K562 (cell line): ENCODE measurements around the gene SLC9C2. TPM values are rescaled to one million over a fixed set of nuclear protein-coding genes. Genes with fewer than 3 reads are reported as not detected.

Experiments used
- ESRRA ChIP-seq: fragments of 450-650 bp; IDR thresholded peaks from 2 replicates; pipeline ENCODE4 v1.6.1; 2014; ENCODE audit warnings: low read depth, mild to moderate bottlenecking, moderate library complexity, borderline replicate concordance
- HCFC1 ChIP-seq: IDR thresholded peaks from 2 replicates; pipeline ENCODE4 v1.6.1; 2012; ENCODE audit warnings: low read depth, low read length, improper control_type of control experiment
- NONO ChIP-seq, 2 experiments: fragments of 200-400 bp in 1 of 2; fragments of 450-650 bp in 1 of 2; formaldehyde crosslinking in 1 of 2; IDR thresholded peaks; 2 replicates each; pipeline ENCODE4 v1.6.1; 2017; ENCODE audit warnings: low read depth in 2 of 2, mild to moderate bottlenecking in 2 of 2, moderate library complexity in 2 of 2, low read length in 1 of 2
- SNIP1 ChIP-seq: fragments of 450-650 bp; IDR thresholded peaks from 2 replicates; pipeline ENCODE4 v1.7.1; 2017; ENCODE audit warnings: low read depth, mild to moderate bottlenecking
- SREBF1 ChIP-seq: fragments of 150-350 bp; IDR thresholded peaks from 2 replicates; pipeline ENCODE4 v1.6.1; 2014; ENCODE audit warnings: antibody characterized with exemption, low read depth, low read length, borderline replicate concordance
- SRSF7 ChIP-seq: fragments of 200-400 bp; formaldehyde crosslinking; optimal IDR thresholded peaks from 2 replicates; pipeline ENCODE3; 2017; ENCODE audit warnings: mild to moderate bottlenecking, low read depth, low read length
- SRSF9 ChIP-seq: fragments of 200-400 bp; formaldehyde crosslinking; IDR thresholded peaks from 2 replicates; pipeline ENCODE4 v1.6.1; 2017; ENCODE audit warnings: low read depth, low read length, borderline replicate concordance
- polyA plus RNA-seq, 8 experiments: library from polyadenylated mRNA; depleted of rRNA in 4 of 8; stranded (reverse) in 5 of 8; unstranded in 3 of 8; fragments of >200 nt; fragmentation: Nextera tagmentation in 2 of 8; fragmentation: Illumina TruSeq in 1 of 8; extraction: Ambion mirVana in 2 of 8; extraction: Trizol in 1 of 8; gene quantifications; 2 replicates each; pipeline versions ENCODE4 v1.2.1 to v1.2.3, GENCODE V29; 2011 to 2014; ENCODE audit warnings: inconsistent platforms in 1 of 8, missing spikeins in 1 of 8
- total RNA-seq, 7 experiments: library from RNA; depleted of rRNA in 6 of 7; stranded (reverse); fragments of >200 nt in 6 of 7; fragmentation: Illumina TruSeq in 2 of 7; extraction: Trizol in 2 of 7; gene quantifications; 2 replicates each; pipeline versions ENCODE4 v1.2.1 to v1.2.3, GENCODE V29; 2011 to 2021; ENCODE audit warnings: low replicate concordance in 1 of 7
- TF ChIP-seq, protein P1 (sequence below): fragments of 450-650 bp; IDR thresholded peaks from 2 replicates; pipeline ENCODE4 v1.6.1; 2018; ENCODE audit not compliant: partially characterized antibody
- TF ChIP-seq, protein P2 (sequence below), 2 experiments: fragments of 200-800 bp in 1 of 2; sonication (Bioruptor generic) in 1 of 2; sonication (generic) in 1 of 2; formaldehyde crosslinking in 1 of 2; IDR thresholded peaks in 1 of 2; conservative IDR thresholded peaks in 1 of 2; 2 replicates each; pipeline versions ENCODE4 v1.5.0 to v1.6.1; 2016 to 2020; ENCODE audit warnings: missing compliant biosample characterization in 1 of 2, missing genetic modification characterization in 1 of 2, missing genetic modification reagents in 1 of 2
- TF ChIP-seq, protein P3 (sequence below): sonication (generic); formaldehyde crosslinking; IDR thresholded peaks from 2 replicates; pipeline ENCODE4 v1.8.0; 2022; ENCODE audit warnings: mild to moderate bottlenecking, missing genetic modification reagents
- TF ChIP-seq, protein P4 (sequence below): fragments of 450-650 bp; IDR thresholded peaks from 2 replicates; pipeline ENCODE4 v1.6.1; 2017; ENCODE audit warnings: mild to moderate bottlenecking, moderate library complexity

The SLC9C2 gene
- total and polyA plus RNA-seq, 9 of the 15 experiments (the other 6 are each of a cell fraction or from before 2014, with no cell fraction given): 0.11 to 0.22 (median 0.15) TPM; not detected in 5

DNA sequence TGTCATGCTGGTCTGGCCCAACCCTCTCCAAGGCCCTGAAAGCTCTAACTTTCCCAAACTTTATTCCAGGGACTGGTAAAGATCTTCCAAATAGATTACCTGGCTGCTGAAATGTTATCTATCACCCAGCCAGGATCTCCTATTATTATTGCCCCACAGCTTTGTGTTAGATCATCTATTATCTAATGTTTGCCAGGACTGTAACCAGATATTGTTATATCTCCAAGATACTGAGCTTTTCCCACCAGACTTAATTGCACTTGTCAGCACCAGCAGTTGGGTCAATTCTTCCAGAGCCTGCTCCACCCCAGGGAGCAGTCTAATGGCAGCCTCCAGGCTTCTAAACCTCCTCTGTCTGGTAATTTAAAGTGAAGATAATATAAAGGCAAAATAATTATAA, 66.6 kb downstream of the SLC9C2 start (continued):
- TF ChIP-seq, protein P1, sequence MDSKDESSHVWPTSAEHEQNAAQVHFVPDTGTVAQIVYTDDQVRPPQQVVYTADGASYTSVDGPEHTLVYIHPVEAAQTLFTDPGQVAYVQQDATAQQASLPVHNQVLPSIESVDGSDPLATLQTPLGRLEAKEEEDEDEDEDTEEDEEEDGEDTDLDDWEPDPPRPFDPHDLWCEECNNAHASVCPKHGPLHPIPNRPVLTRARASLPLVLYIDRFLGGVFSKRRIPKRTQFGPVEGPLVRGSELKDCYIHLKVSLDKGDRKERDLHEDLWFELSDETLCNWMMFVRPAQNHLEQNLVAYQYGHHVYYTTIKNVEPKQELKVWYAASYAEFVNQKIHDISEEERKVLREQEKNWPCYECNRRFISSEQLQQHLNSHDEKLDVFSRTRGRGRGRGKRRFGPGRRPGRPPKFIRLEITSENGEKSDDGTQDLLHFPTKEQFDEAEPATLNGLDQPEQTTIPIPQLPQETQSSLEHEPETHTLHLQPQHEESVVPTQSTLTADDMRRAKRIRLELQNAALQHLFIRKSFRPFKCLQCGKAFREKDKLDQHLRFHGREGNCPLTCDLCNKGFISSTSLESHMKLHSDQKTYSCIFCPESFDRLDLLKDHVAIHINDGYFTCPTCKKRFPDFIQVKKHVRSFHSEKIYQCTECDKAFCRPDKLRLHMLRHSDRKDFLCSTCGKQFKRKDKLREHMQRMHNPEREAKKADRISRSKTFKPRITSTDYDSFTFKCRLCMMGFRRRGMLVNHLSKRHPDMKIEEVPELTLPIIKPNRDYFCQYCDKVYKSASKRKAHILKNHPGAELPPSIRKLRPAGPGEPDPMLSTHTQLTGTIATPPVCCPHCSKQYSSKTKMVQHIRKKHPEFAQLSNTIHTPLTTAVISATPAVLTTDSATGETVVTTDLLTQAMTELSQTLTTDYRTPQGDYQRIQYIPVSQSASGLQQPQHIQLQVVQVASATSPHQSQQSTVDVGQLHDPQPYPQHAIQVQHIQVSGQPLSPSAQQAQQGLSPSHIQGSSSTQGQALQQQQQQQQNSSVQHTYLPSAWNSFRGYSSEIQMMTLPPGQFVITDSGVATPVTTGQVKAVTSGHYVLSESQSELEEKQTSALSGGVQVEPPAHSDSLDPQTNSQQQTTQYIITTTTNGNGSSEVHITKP: no peak
- TF ChIP-seq, protein P2, sequence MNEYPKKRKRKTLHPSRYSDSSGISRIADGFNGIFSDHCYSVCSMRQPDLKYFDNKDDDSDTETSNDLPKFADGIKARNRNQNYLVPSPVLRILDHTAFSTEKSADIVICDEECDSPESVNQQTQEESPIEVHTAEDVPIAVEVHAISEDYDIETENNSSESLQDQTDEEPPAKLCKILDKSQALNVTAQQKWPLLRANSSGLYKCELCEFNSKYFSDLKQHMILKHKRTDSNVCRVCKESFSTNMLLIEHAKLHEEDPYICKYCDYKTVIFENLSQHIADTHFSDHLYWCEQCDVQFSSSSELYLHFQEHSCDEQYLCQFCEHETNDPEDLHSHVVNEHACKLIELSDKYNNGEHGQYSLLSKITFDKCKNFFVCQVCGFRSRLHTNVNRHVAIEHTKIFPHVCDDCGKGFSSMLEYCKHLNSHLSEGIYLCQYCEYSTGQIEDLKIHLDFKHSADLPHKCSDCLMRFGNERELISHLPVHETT (CRISPR knock-in tag; conservative IDR thresholded peaks at IDR 0.05 in 1 of 2, IDR thresholded peaks at IDR 0.05 in 1 of 2): no peak
- TF ChIP-seq SREBF1: no peak
- no peak for TF ChIP-seq HCFC1
- no peak for TF ChIP-seq SRSF9
- TF ChIP-seq SRSF7: no peak
- TF ChIP-seq, protein P3, sequence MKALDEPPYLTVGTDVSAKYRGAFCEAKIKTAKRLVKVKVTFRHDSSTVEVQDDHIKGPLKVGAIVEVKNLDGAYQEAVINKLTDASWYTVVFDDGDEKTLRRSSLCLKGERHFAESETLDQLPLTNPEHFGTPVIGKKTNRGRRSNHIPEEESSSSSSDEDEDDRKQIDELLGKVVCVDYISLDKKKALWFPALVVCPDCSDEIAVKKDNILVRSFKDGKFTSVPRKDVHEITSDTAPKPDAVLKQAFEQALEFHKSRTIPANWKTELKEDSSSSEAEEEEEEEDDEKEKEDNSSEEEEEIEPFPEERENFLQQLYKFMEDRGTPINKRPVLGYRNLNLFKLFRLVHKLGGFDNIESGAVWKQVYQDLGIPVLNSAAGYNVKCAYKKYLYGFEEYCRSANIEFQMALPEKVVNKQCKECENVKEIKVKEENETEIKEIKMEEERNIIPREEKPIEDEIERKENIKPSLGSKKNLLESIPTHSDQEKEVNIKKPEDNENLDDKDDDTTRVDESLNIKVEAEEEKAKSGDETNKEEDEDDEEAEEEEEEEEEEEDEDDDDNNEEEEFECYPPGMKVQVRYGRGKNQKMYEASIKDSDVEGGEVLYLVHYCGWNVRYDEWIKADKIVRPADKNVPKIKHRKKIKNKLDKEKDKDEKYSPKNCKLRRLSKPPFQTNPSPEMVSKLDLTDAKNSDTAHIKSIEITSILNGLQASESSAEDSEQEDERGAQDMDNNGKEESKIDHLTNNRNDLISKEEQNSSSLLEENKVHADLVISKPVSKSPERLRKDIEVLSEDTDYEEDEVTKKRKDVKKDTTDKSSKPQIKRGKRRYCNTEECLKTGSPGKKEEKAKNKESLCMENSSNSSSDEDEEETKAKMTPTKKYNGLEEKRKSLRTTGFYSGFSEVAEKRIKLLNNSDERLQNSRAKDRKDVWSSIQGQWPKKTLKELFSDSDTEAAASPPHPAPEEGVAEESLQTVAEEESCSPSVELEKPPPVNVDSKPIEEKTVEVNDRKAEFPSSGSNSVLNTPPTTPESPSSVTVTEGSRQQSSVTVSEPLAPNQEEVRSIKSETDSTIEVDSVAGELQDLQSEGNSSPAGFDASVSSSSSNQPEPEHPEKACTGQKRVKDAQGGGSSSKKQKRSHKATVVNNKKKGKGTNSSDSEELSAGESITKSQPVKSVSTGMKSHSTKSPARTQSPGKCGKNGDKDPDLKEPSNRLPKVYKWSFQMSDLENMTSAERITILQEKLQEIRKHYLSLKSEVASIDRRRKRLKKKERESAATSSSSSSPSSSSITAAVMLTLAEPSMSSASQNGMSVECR: no peak
- TF ChIP-seq, protein P4, sequence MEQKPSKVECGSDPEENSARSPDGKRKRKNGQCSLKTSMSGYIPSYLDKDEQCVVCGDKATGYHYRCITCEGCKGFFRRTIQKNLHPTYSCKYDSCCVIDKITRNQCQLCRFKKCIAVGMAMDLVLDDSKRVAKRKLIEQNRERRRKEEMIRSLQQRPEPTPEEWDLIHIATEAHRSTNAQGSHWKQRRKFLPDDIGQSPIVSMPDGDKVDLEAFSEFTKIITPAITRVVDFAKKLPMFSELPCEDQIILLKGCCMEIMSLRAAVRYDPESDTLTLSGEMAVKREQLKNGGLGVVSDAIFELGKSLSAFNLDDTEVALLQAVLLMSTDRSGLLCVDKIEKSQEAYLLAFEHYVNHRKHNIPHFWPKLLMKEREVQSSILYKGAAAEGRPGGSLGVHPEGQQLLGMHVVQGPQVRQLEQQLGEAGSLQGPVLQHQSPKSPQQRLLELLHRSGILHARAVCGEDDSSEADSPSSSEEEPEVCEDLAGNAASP: no peak
- TF ChIP-seq ESRRA: no peak
- no peak for TF ChIP-seq NONO (IDR thresholded peaks at IDR 0.05; ENCODE audit: low read depth in 2 of 2, low read length in 1 of 2)
- no peak for TF ChIP-seq SNIP1
